ENCODE data around the gene PHF2. TPM values are rescaled to one million over a fixed set of nuclear protein-coding genes. Genes with fewer than 3 reads are reported as not detected.
A peak's percentile ranks its signal among the peaks of the same experiment; 100 is the strongest.

Gene PHF2
- total and polyA plus RNA-seq, 9 of the 15 experiments (the other 6 are each of a cell fraction or from before 2014, with no cell fraction given) = 0.37 to 14.4 (median 8.1) TPM

DNA sequence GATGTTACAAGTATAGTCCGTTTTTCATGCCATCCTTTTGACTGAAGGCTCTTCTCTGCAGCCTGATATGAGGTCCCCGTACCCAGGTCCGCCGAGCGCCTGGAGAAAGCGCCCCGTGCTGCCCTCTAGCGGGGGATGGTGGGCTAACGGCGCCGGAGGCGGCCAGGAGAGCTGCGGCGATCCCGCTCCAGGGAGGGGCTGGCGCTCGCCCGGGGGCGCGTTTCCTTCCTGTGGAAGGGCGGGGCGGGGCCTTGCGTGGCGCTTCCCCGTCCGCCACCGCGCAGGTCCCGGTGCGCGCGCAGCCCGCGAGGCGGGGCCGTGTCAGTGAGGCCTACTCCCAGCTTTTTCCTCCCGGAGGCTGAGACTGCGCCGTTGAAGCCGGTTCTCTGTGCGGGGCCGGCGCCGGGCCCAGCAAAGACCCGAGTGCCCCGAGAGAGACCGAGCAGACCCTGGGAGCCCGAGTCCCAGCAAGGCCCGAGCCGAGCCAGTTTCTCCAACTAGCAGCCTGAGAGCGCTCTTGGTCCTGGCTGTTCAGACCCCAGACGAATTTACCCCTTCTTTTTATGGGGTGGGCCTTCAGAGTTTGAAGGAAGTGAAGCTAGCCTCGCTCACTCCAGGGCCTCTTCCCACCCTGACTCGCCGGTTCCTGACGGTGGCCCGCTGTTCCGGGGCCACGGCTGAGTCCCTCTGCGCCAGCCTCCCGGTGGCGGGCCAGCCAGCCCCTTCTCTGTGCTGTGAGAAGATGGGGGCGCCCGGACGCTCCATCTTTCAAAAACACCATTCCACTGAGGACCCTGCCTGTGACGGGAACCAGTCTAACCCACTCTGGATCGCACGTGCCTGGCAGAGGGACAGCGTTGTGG, 9.7 kb upstream of the PHF2 start (continued):
- no peak for TF ChIP-seq PCBP1 (IDR thresholded peaks at IDR 0.05; ENCODE audit: low read depth, low read length, poor library complexity, severe bottlenecking)
- TF ChIP-seq, protein P1, sequence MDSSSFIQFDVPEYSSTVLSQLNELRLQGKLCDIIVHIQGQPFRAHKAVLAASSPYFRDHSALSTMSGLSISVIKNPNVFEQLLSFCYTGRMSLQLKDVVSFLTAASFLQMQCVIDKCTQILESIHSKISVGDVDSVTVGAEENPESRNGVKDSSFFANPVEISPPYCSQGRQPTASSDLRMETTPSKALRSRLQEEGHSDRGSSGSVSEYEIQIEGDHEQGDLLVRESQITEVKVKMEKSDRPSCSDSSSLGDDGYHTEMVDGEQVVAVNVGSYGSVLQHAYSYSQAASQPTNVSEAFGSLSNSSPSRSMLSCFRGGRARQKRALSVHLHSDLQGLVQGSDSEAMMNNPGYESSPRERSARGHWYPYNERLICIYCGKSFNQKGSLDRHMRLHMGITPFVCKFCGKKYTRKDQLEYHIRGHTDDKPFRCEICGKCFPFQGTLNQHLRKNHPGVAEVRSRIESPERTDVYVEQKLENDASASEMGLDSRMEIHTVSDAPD (CRISPR knock-in tag; IDR thresholded peaks at IDR 0.05) = no peak
- TF ChIP-seq FIP1L1 (IDR thresholded peaks at IDR 0.05; ENCODE audit: low read depth, low read length, poor library complexity, severe bottlenecking) = no peak
- peak; percentile 77; the same call in 1 of the 2 replicates for TF ChIP-seq GABPB1 (CRISPR knock-in tag; IDR thresholded peaks at IDR 0.05)
- TF ChIP-seq JUND (IDR thresholded peaks at IDR 0.05; ENCODE audit: borderline replicate concordance, low read depth, low read length) = peak; percentile 22; the same call in 1 of the 2 replicates
- TF ChIP-seq JUND (tag; IDR thresholded peaks at IDR 0.05; ENCODE audit: borderline replicate concordance, low read depth, low read length) = peak; percentile 35; the same call in 1 of the 3 replicates
- TF ChIP-seq, protein P2, sequence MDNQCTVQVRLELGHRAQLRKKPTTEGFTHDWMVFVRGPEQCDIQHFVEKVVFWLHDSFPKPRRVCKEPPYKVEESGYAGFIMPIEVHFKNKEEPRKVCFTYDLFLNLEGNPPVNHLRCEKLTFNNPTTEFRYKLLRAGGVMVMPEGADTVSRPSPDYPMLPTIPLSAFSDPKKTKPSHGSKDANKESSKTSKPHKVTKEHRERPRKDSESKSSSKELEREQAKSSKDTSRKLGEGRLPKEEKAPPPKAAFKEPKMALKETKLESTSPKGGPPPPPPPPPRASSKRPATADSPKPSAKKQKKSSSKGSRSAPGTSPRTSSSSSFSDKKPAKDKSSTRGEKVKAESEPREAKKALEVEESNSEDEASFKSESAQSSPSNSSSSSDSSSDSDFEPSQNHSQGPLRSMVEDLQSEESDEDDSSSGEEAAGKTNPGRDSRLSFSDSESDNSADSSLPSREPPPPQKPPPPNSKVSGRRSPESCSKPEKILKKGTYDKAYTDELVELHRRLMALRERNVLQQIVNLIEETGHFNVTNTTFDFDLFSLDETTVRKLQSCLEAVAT (IDR thresholded peaks at IDR 0.05) = no peak
- TF ChIP-seq, protein P3, sequence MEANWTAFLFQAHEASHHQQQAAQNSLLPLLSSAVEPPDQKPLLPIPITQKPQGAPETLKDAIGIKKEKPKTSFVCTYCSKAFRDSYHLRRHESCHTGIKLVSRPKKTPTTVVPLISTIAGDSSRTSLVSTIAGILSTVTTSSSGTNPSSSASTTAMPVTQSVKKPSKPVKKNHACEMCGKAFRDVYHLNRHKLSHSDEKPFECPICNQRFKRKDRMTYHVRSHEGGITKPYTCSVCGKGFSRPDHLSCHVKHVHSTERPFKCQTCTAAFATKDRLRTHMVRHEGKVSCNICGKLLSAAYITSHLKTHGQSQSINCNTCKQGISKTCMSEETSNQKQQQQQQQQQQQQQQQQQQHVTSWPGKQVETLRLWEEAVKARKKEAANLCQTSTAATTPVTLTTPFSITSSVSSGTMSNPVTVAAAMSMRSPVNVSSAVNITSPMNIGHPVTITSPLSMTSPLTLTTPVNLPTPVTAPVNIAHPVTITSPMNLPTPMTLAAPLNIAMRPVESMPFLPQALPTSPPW (CRISPR knock-in tag; IDR thresholded peaks at IDR 0.05) = peak; percentile 97
- TF ChIP-seq, protein P4, sequence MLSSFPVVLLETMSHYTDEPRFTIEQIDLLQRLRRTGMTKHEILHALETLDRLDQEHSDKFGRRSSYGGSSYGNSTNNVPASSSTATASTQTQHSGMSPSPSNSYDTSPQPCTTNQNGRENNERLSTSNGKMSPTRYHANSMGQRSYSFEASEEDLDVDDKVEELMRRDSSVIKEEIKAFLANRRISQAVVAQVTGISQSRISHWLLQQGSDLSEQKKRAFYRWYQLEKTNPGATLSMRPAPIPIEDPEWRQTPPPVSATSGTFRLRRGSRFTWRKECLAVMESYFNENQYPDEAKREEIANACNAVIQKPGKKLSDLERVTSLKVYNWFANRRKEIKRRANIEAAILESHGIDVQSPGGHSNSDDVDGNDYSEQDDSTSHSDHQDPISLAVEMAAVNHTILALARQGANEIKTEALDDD (IDR thresholded peaks at IDR 0.05) = no peak
- no peak for TF ChIP-seq KLF6 (CRISPR knock-in tag; IDR thresholded peaks at IDR 0.05; ENCODE audit: borderline replicate concordance)
- TF ChIP-seq MYNN (IDR thresholded peaks at IDR 0.05) = peak; percentile 36; the same call in 1 of the 2 replicates
- no peak for TF ChIP-seq MYNN (CRISPR knock-in tag; IDR thresholded peaks at IDR 0.05)
- no peak for TF ChIP-seq ZNF347 (CRISPR knock-in tag; IDR thresholded peaks at IDR 0.05; ENCODE audit: low read depth)
- TF ChIP-seq ZNF263 (CRISPR knock-in tag; IDR thresholded peaks at IDR 0.05; ENCODE audit: borderline replicate concordance) = no peak
- TF ChIP-seq, protein P5, sequence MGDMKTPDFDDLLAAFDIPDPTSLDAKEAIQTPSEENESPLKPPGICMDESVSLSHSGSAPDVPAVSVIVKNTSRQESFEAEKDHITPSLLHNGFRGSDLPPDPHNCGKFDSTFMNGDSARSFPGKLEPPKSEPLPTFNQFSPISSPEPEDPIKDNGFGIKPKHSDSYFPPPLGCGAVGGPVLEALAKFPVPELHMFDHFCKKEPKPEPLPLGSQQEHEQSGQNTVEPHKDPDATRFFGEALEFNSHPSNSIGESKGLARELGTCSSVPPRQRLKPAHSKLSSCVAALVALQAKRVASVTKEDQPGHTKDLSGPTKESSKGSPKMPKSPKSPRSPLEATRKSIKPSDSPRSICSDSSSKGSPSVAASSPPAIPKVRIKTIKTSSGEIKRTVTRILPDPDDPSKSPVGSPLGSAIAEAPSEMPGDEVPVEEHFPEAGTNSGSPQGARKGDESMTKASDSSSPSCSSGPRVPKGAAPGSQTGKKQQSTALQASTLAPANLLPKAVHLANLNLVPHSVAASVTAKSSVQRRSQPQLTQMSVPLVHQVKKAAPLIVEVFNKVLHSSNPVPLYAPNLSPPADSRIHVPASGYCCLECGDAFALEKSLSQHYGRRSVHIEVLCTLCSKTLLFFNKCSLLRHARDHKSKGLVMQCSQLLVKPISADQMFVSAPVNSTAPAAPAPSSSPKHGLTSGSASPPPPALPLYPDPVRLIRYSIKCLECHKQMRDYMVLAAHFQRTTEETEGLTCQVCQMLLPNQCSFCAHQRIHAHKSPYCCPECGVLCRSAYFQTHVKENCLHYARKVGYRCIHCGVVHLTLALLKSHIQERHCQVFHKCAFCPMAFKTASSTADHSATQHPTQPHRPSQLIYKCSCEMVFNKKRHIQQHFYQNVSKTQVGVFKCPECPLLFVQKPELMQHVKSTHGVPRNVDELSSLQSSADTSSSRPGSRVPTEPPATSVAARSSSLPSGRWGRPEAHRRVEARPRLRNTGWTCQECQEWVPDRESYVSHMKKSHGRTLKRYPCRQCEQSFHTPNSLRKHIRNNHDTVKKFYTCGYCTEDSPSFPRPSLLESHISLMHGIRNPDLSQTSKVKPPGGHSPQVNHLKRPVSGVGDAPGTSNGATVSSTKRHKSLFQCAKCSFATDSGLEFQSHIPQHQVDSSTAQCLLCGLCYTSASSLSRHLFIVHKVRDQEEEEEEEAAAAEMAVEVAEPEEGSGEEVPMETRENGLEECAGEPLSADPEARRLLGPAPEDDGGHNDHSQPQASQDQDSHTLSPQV (IDR thresholded peaks at IDR 0.05) = no peak
- TF ChIP-seq SMAD4 (CRISPR knock-in tag; conservative IDR thresholded peaks at IDR 0.05) = no peak; the same call in 1 of the 2 replicates
- TF ChIP-seq SNRNP70 (optimal IDR thresholded peaks at IDR 0.05; ENCODE audit: low read depth, low read length) = no peak
